Measurements from ENCODE around the gene FAM162B. TPM values are rescaled to one million over a fixed set of nuclear protein-coding genes. Genes with fewer than 3 reads are reported as not detected.
"Not testable (repeated sequence)": the region's sequence is repeated elsewhere in the genome, so short reads cannot be mapped to it uniquely, and the experiment has no call there.

FAM162B gene
- polyA plus RNA-seq (ENCODE audit: insufficient read length in 3 of 3) = 1 to 10 TPM; 4.1 to 8.5 (median 8.0) TPM

- peak in 1 of 3 donors; percentile 10 for DNase-seq (ENCODE audit: low read depth in 3 of 3, low spot score in 2 of 3)
These were observed at the start of gene FAM162B for GRCh38 chr6:116764961-116765841. Gene FAM162B, minus strand, starts transcription at chr6:116765719. Its CDS starts 143 bp downstream, at chr6:116765576.

- no peak for DNase-seq (ENCODE audit: low read depth in 3 of 3, low spot score in 2 of 3)
These were observed 46.6 kb upstream of the FAM162B start for GRCh38 chr6:116812051-116812650.

GRCh38 chr6:116801971-116802370, 36.5 kb upstream of the FAM162B start:
- DNase-seq (ENCODE audit: low read depth in 3 of 3, low spot score in 2 of 3) = no peak

- DNase-seq (ENCODE audit: low read depth in 3 of 3, low spot score in 2 of 3) = no peak
These were observed 34.4 kb upstream of the FAM162B start for GRCh38 chr6:116799945-116800344.

- no peak for DNase-seq (ENCODE audit: low read depth in 3 of 3, low spot score in 2 of 3)
These were observed 32.1 kb upstream of the FAM162B start for GRCh38 chr6:116797585-116797984.

GRCh38 chr6:116793224-116793623, 27.7 kb upstream of the FAM162B start:
- no peak for DNase-seq (ENCODE audit: low read depth in 3 of 3, low spot score in 2 of 3)

GRCh38 chr6:116783852-116784251, 18.3 kb upstream of the FAM162B start:
- DNase-seq (ENCODE audit: low read depth in 3 of 3, low spot score in 2 of 3) = no peak

GRCh38 chr6:116779573-116780164, 14.2 kb upstream of the FAM162B start:
- peak in 1 of 3 donors; percentile 29 for DNase-seq (ENCODE audit: low read depth in 3 of 3, low spot score in 2 of 3)

- DNase-seq (ENCODE audit: low read depth in 3 of 3, low spot score in 2 of 3) = no peak
These were observed 8.4 kb upstream of the FAM162B start for GRCh38 chr6:116773886-116774285.

GRCh38 chr6:116772450-116772849, 6.9 kb upstream of the FAM162B start:
- no peak for DNase-seq (ENCODE audit: low read depth in 3 of 3, low spot score in 2 of 3)

GRCh38 chr6:116767715-116768114, 2.2 kb upstream of the FAM162B start:
- DNase-seq (ENCODE audit: low read depth in 3 of 3, low spot score in 2 of 3) = no peak

GRCh38 chr6:116766506-116767176, 1.1 kb upstream of the FAM162B start:
- no peak for DNase-seq (ENCODE audit: low read depth in 3 of 3, low spot score in 2 of 3)

- peak in 1 of 3 donors; percentile 13 for DNase-seq (ENCODE audit: low read depth in 3 of 3, low spot score in 2 of 3)
These were observed 924 bp downstream of the FAM162B start for GRCh38 chr6:116764629-116764960.

- DNase-seq (ENCODE audit: low read depth in 3 of 3, low spot score in 2 of 3) = no peak
These were observed 1.5 kb downstream of the FAM162B start for GRCh38 chr6:116763906-116764628.

- DNase-seq (ENCODE audit: low read depth in 3 of 3, low spot score in 2 of 3) = no peak
These were observed 2.5 kb downstream of the FAM162B start for GRCh38 chr6:116763048-116763447.

- DNase-seq (ENCODE audit: low read depth in 3 of 3, low spot score in 2 of 3) = no peak
These were observed 3.3 kb downstream of the FAM162B start for GRCh38 chr6:116762235-116762634.

- DNase-seq (ENCODE audit: low read depth in 3 of 3, low spot score in 2 of 3) = no peak
These were observed 3.7 kb downstream of the FAM162B start for GRCh38 chr6:116761779-116762178.

GRCh38 chr6:116745176-116745575, 20.3 kb downstream of the FAM162B start:
- no peak for DNase-seq (ENCODE audit: low read depth in 3 of 3, low spot score in 2 of 3)

- DNase-seq (ENCODE audit: low read depth in 3 of 3, low spot score in 2 of 3) = no peak
These were observed 23.9 kb downstream of the FAM162B start for GRCh38 chr6:116741571-116741970.

- DNase-seq (ENCODE audit: low read depth in 3 of 3, low spot score in 2 of 3) = not testable (repeated sequence)
These were observed 25.0 kb downstream of the FAM162B start for GRCh38 chr6:116740486-116740885.

Data from right renal cortex interstitium (tissue), 3 donors.